NCI-H2029 treated with DMSO at 0.1 percent for 48 hours (cell line): Measurements from ENCODE around the gene ABR.
"Not testable (repeated sequence)": the region's sequence is repeated elsewhere in the genome, so short reads cannot be mapped to it uniquely, and the experiment has no call there.

ENCODE experiments used
- DNase-seq: peaks from one replicate; lab custom pipeline; 2025; lab: John Stamatoyannopoulos, UW

Gene ABR

GRCh38 chr17:1201132-1201702 is 21.4 kb upstream of the ABR start:
- no peak for DNase-seq

GRCh38 chr17:1199271-1199743 is 19.5 kb upstream of the ABR start:
- DNase-seq: not testable (repeated sequence)

- no peak for DNase-seq
Observed at GRCh38 chr17:1197781-1198490, 18.2 kb upstream of the ABR start.

- no peak for DNase-seq
Observed at GRCh38 chr17:1197379-1197778, 17.6 kb upstream of the ABR start.

- DNase-seq: no peak
Observed at GRCh38 chr17:1196946-1197345, 17.2 kb upstream of the ABR start.

- DNase-seq: no peak
Observed at GRCh38 chr17:1192911-1193699, 13.3 kb upstream of the ABR start.

GRCh38 chr17:1190751-1191331 is 11.1 kb upstream of the ABR start:
- DNase-seq: no peak

GRCh38 chr17:1188812-1189504 is 9.2 kb upstream of the ABR start:
- DNase-seq: no peak

- DNase-seq: no peak
Observed at GRCh38 chr17:1186923-1187771, 7.4 kb upstream of the ABR start.

- no peak for DNase-seq
Observed at GRCh38 chr17:1186214-1186820, 6.5 kb upstream of the ABR start.

GRCh38 chr17:1183171-1183873 is 3.5 kb upstream of the ABR start:
- no peak for DNase-seq

- no peak for DNase-seq
Observed at GRCh38 chr17:1182811-1183170, 3.0 kb upstream of the ABR start.

GRCh38 chr17:1181753-1182137 is 2.0 kb upstream of the ABR start:
- no peak for DNase-seq

GRCh38 chr17:1180958-1181752 is 1.4 kb upstream of the ABR start:
- no peak for DNase-seq

GRCh38 chr17:1179112-1179817 is 516 bp downstream of the ABR start:
- no peak for DNase-seq

GRCh38 chr17:1177016-1177700 is 2.6 kb downstream of the ABR start:
- no peak for DNase-seq

- DNase-seq: no peak
Observed at GRCh38 chr17:1174263-1174880, 5.4 kb downstream of the ABR start.
